HEK293 (cell line): Measurements from ENCODE around the gene CALML3.

Source experiments
- KLF10 ChIP-seq: fragments of 450-650 bp; IDR thresholded peaks from 2 replicates; pipeline ENCODE4 v1.5.1; 2018; ENCODE audit warnings: missing biosample characterization, mild to moderate bottlenecking, missing genetic modification characterization
- ZEB2 ChIP-seq: fragments of 450-650 bp; formaldehyde crosslinking; IDR thresholded peaks from 2 replicates; pipeline ENCODE4 v1.5.1; 2016; ENCODE audit warnings: missing biosample characterization, missing genetic modification characterization
- ZNF148 ChIP-seq: fragments of 450-650 bp; formaldehyde crosslinking; IDR thresholded peaks from 2 replicates; pipeline ENCODE4 v1.5.0; 2017; ENCODE audit warnings: missing biosample characterization, missing genetic modification characterization, borderline replicate concordance
- ZNF16 ChIP-seq: fragments of 450-650 bp; formaldehyde crosslinking; IDR thresholded peaks from 2 replicates; pipeline ENCODE4 v1.5.1; 2016; ENCODE audit warnings: low read depth, missing biosample characterization, missing genetic modification characterization
- ZNF274 ChIP-seq, 2 experiments: fragments of 200-500 bp in 1 of 2; fragments of 450-650 bp in 1 of 2; sonication (Bioruptor generic) in 1 of 2; formaldehyde crosslinking in 1 of 2; IDR thresholded peaks; 2 replicates each; pipeline versions ENCODE4 v1.5.1 to v1.6.1; 2014 to 2016; ENCODE audit warnings: borderline replicate concordance in 1 of 2, inconsistent platforms in 1 of 2, low read length in 1 of 2, missing biosample characterization in 1 of 2, missing genetic modification characterization in 1 of 2
- ZNF48 ChIP-seq: fragments of 450-650 bp; formaldehyde crosslinking; IDR thresholded peaks from 2 replicates; pipeline ENCODE4 v1.5.1; 2016; ENCODE audit warnings: missing biosample characterization, missing genetic modification characterization
- ZNF664 ChIP-seq: fragments of 450-650 bp; formaldehyde crosslinking; IDR thresholded peaks from 2 replicates; pipeline ENCODE4 v1.5.1; 2016; ENCODE audit warnings: missing biosample characterization, missing genetic modification characterization
- ZNF701 ChIP-seq: fragments of 450-650 bp; formaldehyde crosslinking; IDR thresholded peaks from 2 replicates; pipeline ENCODE4 v1.5.1; 2016; ENCODE audit warnings: missing biosample characterization, missing genetic modification characterization
- ZSCAN5A ChIP-seq: fragments of 450-650 bp; formaldehyde crosslinking; IDR thresholded peaks from 2 replicates; pipeline ENCODE4 v1.5.1; 2016; ENCODE audit warnings: missing biosample characterization, missing genetic modification characterization
- TF ChIP-seq, protein P1 (sequence below): fragments of 450-650 bp; formaldehyde crosslinking; IDR thresholded peaks from 2 replicates; pipeline ENCODE4 v1.5.1; 2016; ENCODE audit warnings: missing biosample characterization, missing genetic modification characterization
- TF ChIP-seq, protein P2 (sequence below): fragments of 450-650 bp; formaldehyde crosslinking; IDR thresholded peaks from 2 replicates; pipeline ENCODE4 v1.5.1; 2016; ENCODE audit warnings: missing biosample characterization, missing genetic modification characterization

DNA sequence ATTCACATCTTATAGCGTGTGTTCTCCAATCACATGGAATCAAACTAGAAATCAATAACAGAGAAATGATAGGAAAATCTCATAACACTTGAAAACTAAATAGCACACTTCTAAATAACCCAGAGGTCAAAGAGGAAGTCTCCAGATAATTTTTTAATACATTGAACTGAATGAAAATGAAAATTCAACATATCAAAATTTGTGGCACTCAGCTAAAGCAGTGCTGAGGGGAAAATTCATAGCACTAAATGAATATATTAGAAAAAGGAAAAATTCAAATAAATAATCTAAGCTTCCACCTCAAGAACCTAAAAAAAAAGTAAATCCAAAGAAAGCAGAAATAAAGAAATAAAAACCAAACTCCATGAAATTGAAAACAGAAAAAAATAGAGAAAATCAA is 17.3 kb downstream of the CALML3 start:
- TF ChIP-seq ZSCAN5A (tag by site-specific recombination): no peak
- no peak for TF ChIP-seq ZEB2 (tag by site-specific recombination)
- no peak for TF ChIP-seq ZNF701
- TF ChIP-seq, protein P1, sequence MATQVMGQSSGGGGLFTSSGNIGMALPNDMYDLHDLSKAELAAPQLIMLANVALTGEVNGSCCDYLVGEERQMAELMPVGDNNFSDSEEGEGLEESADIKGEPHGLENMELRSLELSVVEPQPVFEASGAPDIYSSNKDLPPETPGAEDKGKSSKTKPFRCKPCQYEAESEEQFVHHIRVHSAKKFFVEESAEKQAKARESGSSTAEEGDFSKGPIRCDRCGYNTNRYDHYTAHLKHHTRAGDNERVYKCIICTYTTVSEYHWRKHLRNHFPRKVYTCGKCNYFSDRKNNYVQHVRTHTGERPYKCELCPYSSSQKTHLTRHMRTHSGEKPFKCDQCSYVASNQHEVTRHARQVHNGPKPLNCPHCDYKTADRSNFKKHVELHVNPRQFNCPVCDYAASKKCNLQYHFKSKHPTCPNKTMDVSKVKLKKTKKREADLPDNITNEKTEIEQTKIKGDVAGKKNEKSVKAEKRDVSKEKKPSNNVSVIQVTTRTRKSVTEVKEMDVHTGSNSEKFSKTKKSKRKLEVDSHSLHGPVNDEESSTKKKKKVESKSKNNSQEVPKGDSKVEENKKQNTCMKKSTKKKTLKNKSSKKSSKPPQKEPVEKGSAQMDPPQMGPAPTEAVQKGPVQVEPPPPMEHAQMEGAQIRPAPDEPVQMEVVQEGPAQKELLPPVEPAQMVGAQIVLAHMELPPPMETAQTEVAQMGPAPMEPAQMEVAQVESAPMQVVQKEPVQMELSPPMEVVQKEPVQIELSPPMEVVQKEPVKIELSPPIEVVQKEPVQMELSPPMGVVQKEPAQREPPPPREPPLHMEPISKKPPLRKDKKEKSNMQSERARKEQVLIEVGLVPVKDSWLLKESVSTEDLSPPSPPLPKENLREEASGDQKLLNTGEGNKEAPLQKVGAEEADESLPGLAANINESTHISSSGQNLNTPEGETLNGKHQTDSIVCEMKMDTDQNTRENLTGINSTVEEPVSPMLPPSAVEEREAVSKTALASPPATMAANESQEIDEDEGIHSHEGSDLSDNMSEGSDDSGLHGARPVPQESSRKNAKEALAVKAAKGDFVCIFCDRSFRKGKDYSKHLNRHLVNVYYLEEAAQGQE (tag by site-specific recombination): no peak
- TF ChIP-seq KLF10 (tag by site-specific recombination): no peak
- TF ChIP-seq, protein P2, sequence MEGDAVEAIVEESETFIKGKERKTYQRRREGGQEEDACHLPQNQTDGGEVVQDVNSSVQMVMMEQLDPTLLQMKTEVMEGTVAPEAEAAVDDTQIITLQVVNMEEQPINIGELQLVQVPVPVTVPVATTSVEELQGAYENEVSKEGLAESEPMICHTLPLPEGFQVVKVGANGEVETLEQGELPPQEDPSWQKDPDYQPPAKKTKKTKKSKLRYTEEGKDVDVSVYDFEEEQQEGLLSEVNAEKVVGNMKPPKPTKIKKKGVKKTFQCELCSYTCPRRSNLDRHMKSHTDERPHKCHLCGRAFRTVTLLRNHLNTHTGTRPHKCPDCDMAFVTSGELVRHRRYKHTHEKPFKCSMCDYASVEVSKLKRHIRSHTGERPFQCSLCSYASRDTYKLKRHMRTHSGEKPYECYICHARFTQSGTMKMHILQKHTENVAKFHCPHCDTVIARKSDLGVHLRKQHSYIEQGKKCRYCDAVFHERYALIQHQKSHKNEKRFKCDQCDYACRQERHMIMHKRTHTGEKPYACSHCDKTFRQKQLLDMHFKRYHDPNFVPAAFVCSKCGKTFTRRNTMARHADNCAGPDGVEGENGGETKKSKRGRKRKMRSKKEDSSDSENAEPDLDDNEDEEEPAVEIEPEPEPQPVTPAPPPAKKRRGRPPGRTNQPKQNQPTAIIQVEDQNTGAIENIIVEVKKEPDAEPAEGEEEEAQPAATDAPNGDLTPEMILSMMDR (tag by site-specific recombination): no peak
- TF ChIP-seq ZNF16: no peak
- no peak for TF ChIP-seq ZNF148 (tag by site-specific recombination)
- TF ChIP-seq ZNF664 (tag by site-specific recombination): no peak
- no peak for TF ChIP-seq ZNF48 (tag by site-specific recombination)
- TF ChIP-seq ZNF274 (IDR thresholded peaks at IDR 0.05; ENCODE audit: low read length): no peak
- TF ChIP-seq ZNF274 (tag by site-specific recombination; IDR thresholded peaks at IDR 0.05; ENCODE audit: borderline replicate concordance): no peak
